ENCODE measurements around the gene ZNF654.

- TF ChIP-seq CTCF (conservative IDR thresholded peaks at IDR 0.05; ENCODE audit: low read depth in 2 of 2) (no peak), EZH2 (IDR thresholded peaks at IDR 0.05; ENCODE audit: low read depth, unreplicated experiment) (no peak), POLR2AphosphoS5 (IDR thresholded peaks at IDR 0.05; ENCODE audit: low read depth) (no peak), REST (IDR thresholded peaks at IDR 0.05; ENCODE audit: unreplicated experiment) (no peak), NANOG (IDR thresholded peaks at IDR 0.05; ENCODE audit: borderline replicate concordance) (no peak), ZNF114 (CRISPR knock-in tag; IDR thresholded peaks at IDR 0.05) (no peak), CREB1 (CRISPR knock-in tag; IDR thresholded peaks at IDR 0.05; ENCODE audit: low read depth) (no peak), EZH2phosphoT487 (IDR thresholded peaks at IDR 0.05; ENCODE audit: unreplicated experiment) (no peak), JUNB (IDR thresholded peaks at IDR 0.05; ENCODE audit: unreplicated experiment) (no peak)
These were observed 88.2 kb downstream of the ZNF654 start for GRCh38 chr3:88147261-88147660.
